HG03060 (cell line): Measurements from ENCODE around the gene WDR90.

ENCODE experiments used
- ATAC-seq: cut with Tn5 transposase; IDR thresholded peaks from one replicate; pipeline ENCODE4 v1.9.1; 2021; ENCODE audit warnings: low read depth, moderate number of reproducible peaks; ENCODE audit not compliant: unreplicated experiment

WDR90 gene

DNA sequence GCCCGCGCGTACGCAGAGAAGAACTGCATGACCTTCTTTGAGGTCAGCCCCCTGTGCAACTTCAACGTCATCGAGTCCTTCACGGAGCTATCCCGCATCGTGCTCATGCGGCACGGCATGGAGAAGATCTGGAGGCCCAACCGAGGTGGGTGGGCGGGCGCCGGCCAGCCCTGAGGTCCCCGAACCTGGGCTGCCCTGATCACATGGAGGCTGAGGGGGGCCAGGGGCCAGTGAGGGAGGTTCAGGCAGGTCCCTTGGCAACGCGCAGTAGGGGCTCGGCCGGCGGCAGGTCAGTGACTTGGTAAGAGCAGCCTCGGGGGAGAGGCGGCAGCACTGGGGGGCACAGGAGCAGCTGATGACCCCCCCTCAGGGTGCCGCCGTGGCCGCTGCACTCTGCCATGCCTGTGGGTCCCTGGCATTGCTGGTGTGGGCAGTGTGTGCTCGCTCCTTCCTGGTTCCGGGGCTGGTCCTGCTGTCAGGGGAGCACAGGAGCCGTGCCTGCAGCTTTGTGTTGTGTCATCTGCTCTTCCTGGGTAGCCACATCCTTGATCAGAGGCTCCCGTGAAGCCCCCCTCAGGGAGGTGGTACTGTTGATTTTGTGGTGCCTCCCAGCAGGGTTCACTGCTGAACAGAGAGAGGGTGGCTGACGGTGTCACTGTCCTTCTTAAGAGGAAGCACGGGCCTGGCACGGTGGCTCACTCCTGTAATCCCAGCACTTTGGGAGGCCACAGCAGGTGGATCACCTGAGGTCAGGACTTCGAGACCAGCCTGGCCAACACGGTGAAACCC is 23.0 kb upstream of the WDR90 start:
- no peak for ATAC-seq

- no peak for ATAC-seq
Observed at GRCh38 chr16:626787-627453, 22.2 kb upstream of the WDR90 start.

GRCh38 chr16:627454-628239 is 21.5 kb upstream of the WDR90 start:
- ATAC-seq: no peak

- ATAC-seq: no peak
Observed at GRCh38 chr16:628321-629061, 20.7 kb upstream of the WDR90 start.

- ATAC-seq: no peak
Observed at GRCh38 chr16:629185-629832, 19.9 kb upstream of the WDR90 start.

- no peak for ATAC-seq
Observed at GRCh38 chr16:629833-630248, 19.3 kb upstream of the WDR90 start.

DNA sequence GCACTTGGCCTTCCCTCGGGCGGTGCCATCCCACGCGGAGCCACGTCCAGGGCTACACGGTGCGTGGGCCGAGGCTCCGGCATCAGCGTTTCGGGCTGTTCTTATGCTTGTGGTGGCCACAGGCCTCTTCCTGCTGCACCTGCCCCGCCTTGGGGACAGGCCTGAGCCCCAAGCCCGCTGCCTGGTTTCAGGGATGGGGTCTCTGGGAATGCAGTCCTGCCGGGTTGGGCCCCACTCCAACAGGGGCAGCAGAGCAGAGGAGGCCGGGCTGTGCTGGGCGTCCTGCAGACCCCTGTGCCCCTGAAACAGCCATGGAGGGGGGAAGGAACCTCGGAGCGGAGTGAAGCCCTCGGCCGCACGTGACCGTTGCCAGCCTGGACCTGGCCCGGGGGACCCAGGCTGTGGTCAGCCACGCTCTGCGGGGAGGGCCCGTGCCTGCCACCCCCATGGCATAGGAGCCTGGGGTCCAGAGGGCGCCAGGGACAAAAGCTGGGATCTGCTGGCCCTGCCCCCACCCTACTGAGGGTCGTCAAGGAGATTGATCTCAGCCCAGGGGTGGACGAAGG is 18.8 kb upstream of the WDR90 start:
- no peak for ATAC-seq

DNA sequence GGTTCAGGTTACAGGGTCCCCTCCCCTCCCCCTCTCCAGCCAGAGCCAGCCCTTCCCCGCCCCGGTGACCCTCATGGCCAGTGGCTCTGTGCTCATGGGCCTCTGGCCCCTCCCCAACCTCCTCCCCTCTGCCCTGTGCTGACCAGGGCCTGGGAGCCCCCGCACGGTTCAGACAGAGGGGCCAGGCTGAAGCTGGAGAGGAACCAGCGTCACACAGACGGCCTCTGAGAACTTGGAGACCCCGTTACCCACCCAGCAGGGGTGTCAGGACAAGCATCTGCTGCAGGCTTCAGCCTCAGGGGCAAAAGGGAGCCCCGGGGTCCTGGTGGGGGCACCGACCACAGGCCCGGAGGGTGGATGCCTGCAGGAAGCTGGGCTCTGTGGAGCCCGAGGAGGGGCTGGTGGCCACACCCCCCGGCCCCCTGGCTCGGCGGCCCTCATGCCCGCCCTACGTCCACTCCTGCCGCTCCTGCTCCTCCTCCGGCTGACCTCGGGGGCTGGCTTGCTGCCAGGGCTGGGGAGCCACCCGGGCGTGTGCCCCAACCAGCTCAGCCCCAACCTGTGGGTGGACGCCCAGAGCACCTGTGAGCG is 18.3 kb upstream of the WDR90 start, which contains the start of gene WFIKKN1:
TSS of gene WFIKKN1 (plus strand) at position 171 of the 591 bp plus-strand sequence. CDS start at position 440, 269 bp downstream.
- ATAC-seq: no peak

DNA sequence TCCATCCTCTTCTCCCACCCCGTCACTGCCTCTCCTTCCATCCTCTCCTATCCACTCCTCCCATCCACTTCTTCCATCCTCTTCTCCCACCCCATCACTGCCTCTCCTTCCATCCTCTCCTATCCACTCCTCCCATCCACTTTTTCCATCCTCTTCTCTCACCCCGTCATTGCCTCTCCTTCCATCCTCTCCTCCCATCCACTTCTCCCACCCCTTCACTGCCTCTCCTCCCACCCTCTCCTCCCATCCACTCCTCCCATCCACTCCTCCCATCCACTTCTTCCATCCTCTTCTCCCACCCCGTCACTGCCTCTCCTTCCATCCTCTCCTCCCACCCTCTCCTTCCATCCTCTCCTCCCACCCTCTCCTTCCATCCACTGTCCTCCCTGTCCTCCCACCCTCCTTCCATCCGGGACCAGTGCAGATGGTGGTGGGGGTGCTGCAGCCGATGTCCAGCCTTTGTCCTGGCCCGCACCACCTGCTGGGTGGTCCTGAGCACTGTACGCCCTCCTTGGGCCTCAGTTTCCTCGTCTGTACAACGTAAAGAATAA is 17.3 kb upstream of the WDR90 start:
- no peak for ATAC-seq

DNA sequence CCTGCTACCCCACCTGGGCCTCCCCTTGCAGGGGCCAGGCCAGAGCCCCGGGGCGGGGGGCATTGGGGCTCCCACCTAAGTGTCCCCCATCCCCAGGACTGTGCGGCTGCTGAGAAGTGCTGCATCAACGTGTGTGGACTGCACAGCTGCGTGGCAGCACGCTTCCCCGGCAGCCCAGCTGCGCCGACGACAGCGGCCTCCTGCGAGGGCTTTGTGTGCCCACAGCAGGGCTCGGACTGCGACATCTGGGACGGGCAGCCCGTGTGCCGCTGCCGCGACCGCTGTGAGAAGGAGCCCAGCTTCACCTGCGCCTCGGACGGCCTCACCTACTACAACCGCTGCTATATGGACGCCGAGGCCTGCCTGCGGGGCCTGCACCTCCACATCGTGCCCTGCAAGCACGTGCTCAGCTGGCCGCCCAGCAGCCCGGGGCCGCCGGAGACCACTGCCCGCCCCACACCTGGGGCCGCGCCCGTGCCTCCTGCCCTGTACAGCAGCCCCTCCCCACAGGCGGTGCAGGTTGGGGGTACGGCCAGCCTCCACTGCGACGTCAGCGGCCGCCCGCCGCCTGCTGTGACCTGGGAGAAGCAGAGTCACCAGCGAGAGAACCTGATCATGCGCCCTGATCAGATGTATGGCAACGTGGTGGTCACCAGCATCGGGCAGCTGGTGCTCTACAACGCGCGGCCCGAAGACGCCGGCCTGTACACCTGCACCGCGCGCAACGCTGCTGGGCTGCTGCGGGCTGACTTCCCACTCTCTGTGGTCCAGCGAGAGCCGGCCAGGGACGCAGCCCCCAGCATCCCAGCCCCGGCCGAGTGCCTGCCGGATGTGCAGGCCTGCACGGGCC is 16.5 kb upstream of the WDR90 start:
- ATAC-seq: no peak

GRCh38 chr16:633336-634050 is 15.7 kb upstream of the WDR90 start:
- no peak for ATAC-seq

DNA sequence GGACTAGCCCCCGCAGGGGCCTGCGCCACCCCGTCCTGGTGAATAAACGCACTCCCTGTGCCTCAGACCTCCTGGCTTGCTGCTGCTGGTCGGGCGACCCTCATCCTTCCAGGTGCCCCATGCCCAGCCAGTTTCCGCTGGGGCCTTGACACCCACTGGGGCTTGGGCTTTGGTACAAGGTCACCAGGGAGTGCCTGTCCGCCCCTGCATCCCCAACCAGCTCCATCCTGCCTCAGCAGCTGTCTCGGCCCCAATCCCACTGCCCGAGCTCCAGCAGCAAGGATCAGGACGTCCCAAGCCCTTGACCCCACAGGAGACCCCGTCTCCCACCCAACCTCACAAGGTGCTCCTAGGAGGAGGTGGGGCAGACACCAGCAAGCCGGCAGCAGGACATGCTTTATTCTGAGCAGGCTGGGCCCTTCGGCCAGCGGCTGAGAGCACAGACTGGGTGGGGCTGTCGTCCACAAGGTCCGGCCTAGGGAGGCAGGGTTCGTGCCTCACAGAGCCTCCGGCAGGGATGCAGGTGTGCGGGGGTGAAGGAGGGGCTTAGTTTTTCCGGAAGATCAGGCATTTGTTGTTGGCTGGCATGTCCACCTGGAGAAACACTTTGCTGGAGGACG is 15.0 kb upstream of the WDR90 start:
- ATAC-seq: no peak

GRCh38 chr16:634996-635395 is 14.2 kb upstream of the WDR90 start:
- ATAC-seq: no peak

DNA sequence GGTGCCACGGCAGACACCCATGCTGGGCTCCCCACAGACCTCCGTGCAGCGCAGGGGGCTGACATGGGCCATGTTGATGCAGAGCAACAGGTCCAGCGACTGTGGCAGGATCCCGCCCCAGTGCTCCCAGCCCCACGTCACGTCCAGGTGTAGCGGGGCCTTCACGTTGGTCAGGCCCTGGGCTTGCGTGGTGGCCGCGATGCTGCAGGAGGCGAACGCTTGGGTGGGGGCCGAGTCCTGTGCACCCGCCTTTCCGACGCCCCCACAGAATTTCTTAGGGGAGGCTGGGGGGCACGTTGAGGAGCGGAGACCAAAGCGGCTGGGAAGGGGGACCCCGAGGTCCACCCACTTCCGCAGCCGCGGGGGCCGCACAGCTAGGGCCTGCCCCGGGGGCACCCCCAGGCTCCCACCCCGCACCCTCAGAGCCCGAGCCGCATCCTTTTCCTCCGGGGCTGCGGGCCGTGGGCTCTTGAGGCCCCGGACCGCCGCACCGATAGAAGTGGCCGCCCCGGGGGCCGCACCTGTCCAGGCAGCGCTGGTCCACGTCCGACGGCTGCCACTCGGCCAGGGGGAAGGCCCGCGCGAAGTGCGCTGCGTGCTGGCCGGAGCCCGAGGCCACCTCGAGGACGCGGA is 13.5 kb upstream of the WDR90 start:
- no peak for ATAC-seq

DNA sequence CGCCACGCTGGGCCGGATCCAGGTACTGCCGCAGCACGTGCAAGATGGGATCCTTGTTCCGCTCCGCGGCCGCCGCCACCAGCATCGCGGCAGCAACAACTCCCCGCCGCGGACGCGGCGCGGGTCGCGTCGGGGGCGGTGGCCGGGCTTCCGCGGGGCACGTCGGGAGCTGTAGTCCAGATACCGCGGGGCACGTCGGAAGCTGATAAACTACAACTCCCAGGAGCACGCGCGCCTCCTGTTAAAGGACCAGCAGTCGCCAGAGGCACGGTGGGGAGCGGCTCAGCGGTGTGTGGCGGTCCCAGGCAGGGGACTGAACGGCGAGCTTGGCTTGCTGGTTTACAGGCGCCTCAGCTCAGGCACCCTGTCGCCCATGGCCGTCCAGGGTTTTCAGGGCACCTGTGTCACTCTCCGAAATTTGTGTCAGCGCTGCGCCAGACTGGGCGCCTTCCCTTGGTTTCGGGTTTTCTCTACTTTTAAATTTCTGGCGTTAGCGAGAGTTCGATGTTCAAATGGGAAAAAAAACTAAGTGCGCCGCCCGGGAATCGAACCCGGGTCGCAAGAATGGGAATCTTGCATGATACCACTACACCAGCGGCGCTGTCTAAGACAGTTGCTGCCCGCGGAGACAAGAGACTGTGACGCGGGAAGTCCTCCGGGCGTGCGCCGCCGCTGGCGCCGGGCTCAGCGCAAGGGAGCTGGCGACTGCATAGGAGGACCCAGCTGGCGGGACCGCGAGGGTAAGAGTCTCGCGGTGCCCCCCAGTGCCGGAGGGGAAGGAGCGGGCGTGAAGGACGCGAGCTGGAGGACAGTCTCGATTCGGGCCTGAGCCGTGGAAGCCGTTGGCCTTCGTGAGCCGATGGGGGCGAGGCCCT is 12.7 kb upstream of the WDR90 start, which contains the start of gene METTL26:
TSS of gene METTL26 (minus strand) at position 100 of the 875 bp plus-strand sequence. CDS start at position 85, 15 bp downstream.
- ATAC-seq: peak; percentile 53
